B cell (primary cell): ENCODE data around the gene TMEM108. TPM values are rescaled to one million over a fixed set of nuclear protein-coding genes. Genes with fewer than 3 reads are reported as not detected.

Experiments used
- ATAC-seq: fragments of 200-7000 bp; cut with Tn5 transposase; one replicate; pipeline ENCODE4 v1.10.0; 2021; ENCODE audit warnings: low read depth, mild to moderate bottlenecking, moderate number of reproducible peaks, moderate library complexity
- CTCF ChIA-PET: fragments of 350-600 bp; sonication (Branson Sonifier 250); formaldehyde crosslinking; loops from one replicate; lab custom pipeline; 2021; ENCODE audit warnings: antibody characterized with exemption, inconsistent platforms; lab: Charles Lee
- POLR2A ChIA-PET: fragments of 350-600 bp; sonication (Branson Sonifier 250); formaldehyde crosslinking; loops from one replicate; lab custom pipeline; 2021; ENCODE audit warnings: antibody characterized with exemption; lab: Charles Lee
- DNase-seq: peaks from one replicate; pipeline ENCODE4 v3.0.0; 2013
- H2AFZ ChIP-seq: 2 replicates; pipeline ENCODE4 v1.6.1; 2012; ENCODE audit warnings: mild to moderate bottlenecking, low read depth, low read length; ENCODE audit not compliant: insufficient read depth, poor library complexity, severe bottlenecking
- H3K27ac ChIP-seq, 2 donors: 1 replicate in 1 of 2; 2 replicates in 1 of 2; pipeline ENCODE4 v1.5.1; 2012 to 2013; ENCODE audit warnings: low read length in 2 of 2, mild to moderate bottlenecking in 2 of 2, moderate library complexity in 1 of 2
- H3K27me3 ChIP-seq, 4 experiments: fragments of 200-600 bp in 1 of 4; sonication (generic) in 1 of 4; replicated peaks in 1 of 4; 1 replicate in 2 of 4; 2 replicates in 2 of 4; pipeline versions ENCODE4 v1.6.1 to v1.7.0; 2013 to 2016; ENCODE audit warnings: low read length in 3 of 4, mild to moderate bottlenecking in 2 of 4, mixed read lengths in 1 of 4, moderate library complexity in 1 of 4; ENCODE audit not compliant: insufficient read depth in 4 of 4, control insufficient read depth in 3 of 4; ENCODE audit errors: control extremely low read depth in 1 of 4
- H3K36me3 ChIP-seq, 2 experiments: replicated peaks in 1 of 2; 1 replicate in 1 of 2; 2 replicates in 1 of 2; pipeline versions ENCODE4 v1.6.1 to v1.7.1; 2013; ENCODE audit warnings: low read length in 1 of 2; ENCODE audit not compliant: insufficient read depth in 2 of 2, control insufficient read depth in 1 of 2; ENCODE audit errors: control extremely low read depth in 1 of 2, extremely low read depth in 1 of 2
- H3K4me1 ChIP-seq, 2 donors: fragments of 200-600 bp in 1 of 2; sonication (generic) in 1 of 2; 1 replicate in 1 of 2; 2 replicates in 1 of 2; pipeline versions ENCODE4 v1.5.1 to v1.6.1; 2013 to 2017; ENCODE audit warnings: low read length in 2 of 2; ENCODE audit not compliant: control insufficient read depth in 2 of 2, insufficient read depth in 2 of 2
- H3K4me2 ChIP-seq: replicated peaks from 2 replicates; pipeline ENCODE3; 2012; ENCODE audit warnings: mild to moderate bottlenecking, low read depth, low read length; ENCODE audit not compliant: poor library complexity, severe bottlenecking
- H3K4me3 ChIP-seq, 5 experiments: fragments of 200-600 bp in 1 of 5; sonication (generic) in 1 of 5; 1 replicate in 3 of 5; 2 replicates in 2 of 5; pipeline versions ENCODE4 v1.5.1 to v1.7.0; 2011 to 2016; ENCODE audit warnings: low read length in 4 of 5, mild to moderate bottlenecking in 4 of 5, low read depth in 2 of 5, control low read depth in 1 of 5, moderate library complexity in 1 of 5; ENCODE audit not compliant: insufficient read depth in 1 of 5; ENCODE audit errors: control extremely low read depth in 1 of 5, extremely low read depth in 1 of 5
- H3K79me2 ChIP-seq: fragments of 200-600 bp; sonication (generic); one replicate; pipeline ENCODE4 v1.6.0; 2016; ENCODE audit warnings: low read length; ENCODE audit not compliant: control insufficient read depth, insufficient read depth
- H3K9ac ChIP-seq: fragments of 200-600 bp; sonication (generic); 2 replicates; pipeline ENCODE4 v1.6.1; 2017; ENCODE audit warnings: mild to moderate bottlenecking, low read length, moderate library complexity
- H3K9me3 ChIP-seq, 3 donors: one replicate each; pipeline versions ENCODE4 v1.6.1 to v1.7.1; 2013; ENCODE audit warnings: low read length in 2 of 3; ENCODE audit not compliant: control insufficient read depth in 2 of 3, insufficient read depth in 1 of 3; ENCODE audit errors: control extremely low read depth in 1 of 3
- H4K20me1 ChIP-seq: 2 replicates; pipeline ENCODE4 v1.6.0; 2012; ENCODE audit warnings: mild to moderate bottlenecking, low read length; ENCODE audit not compliant: insufficient read depth, control insufficient read depth, poor library complexity, severe bottlenecking
- H3K27ac Mint-ChIP-seq: one replicate; pipeline ENCODE4 v1.8.0; 2021; ENCODE audit warnings: mixed read lengths
- H3K27me3 Mint-ChIP-seq: one replicate; pipeline ENCODE4 v1.8.0; 2021; ENCODE audit warnings: mixed read lengths
- H3K4me1 Mint-ChIP-seq: one replicate; pipeline ENCODE4 v1.8.0; 2021; ENCODE audit warnings: mixed read lengths
- H3K4me3 Mint-ChIP-seq: one replicate; pipeline ENCODE4 v1.8.0; 2021; ENCODE audit warnings: mixed read lengths
- H3K9me3 Mint-ChIP-seq: one replicate; pipeline ENCODE4 v1.8.0; 2022; ENCODE audit warnings: mixed read lengths; ENCODE audit not compliant: insufficient read depth
- CTCF ChIP-seq: fragments of 200-600 bp; IDR thresholded peaks from one replicate; pipeline ENCODE4 v1.8.0; 2022; ENCODE audit warnings: antibody characterized with exemption, mild to moderate bottlenecking
- EZH2 ChIP-seq: IDR thresholded peaks from 2 replicates; pipeline ENCODE4 v1.6.1; 2012; ENCODE audit warnings: borderline replicate concordance, low read depth, mild to moderate bottlenecking, moderate library complexity, low read length; ENCODE audit not compliant: insufficient read depth, poor library complexity, severe bottlenecking
- WGBS: methylation state at CpG from one replicate; pipeline ENCODE4 v1.1.5; 2013; ENCODE audit warnings: missing lambda C conversion rate; ENCODE audit not compliant: insufficient coverage; 5-methylcytosine and 5-hydroxymethylcytosine counted together
- intact Hi-C: fragments of 100-400 bp; cut with micrococcal nuclease; formaldehyde crosslinking; loops from one replicate; pipeline ENCODE4 v1.10.0; 2022
- polyA plus RNA-seq: library from polyadenylated mRNA; depleted of rRNA; stranded (reverse); fragments of >200 nt; gene quantifications from 2 replicates; pipeline ENCODE4 v1.2.3, GENCODE V29; 2012
- total RNA-seq, 2 donors: library from RNA; stranded (reverse); fragments of 120-200 nt in 1 of 2; gene quantifications; 1 replicate in 1 of 2; 2 replicates in 1 of 2; pipeline versions ENCODE4 v1.2.3 to v1.2.4, GENCODE V29; 2013 to 2022

Gene TMEM108
- total and polyA plus RNA-seq, 2 donors (not counting 1 experiment from before 2014, with no cell fraction given) = not detected

- intact Hi-C loops = no loop called here
- no peaks in the 10 kb centered on the region for H3K9me3 ChIP-seq
- Mint-ChIP-seq H3K4me3 (no peak overlapping the region), H3K27ac (no peak overlapping the region), H3K4me1 (no peaks in the 10 kb centered on the region), H3K27me3 (peaks cover 4% of the 10 kb centered on the region), H3K9me3 (no peaks in the 10 kb centered on the region)
- H3K4me1 ChIP-seq = no peaks in the 10 kb centered on the region
- H4K20me1 ChIP-seq = no peaks in the 10 kb centered on the region
- no peaks in the 10 kb centered on the region for H3K36me3 ChIP-seq
- 26% methylated on average over 6 of the region's 6 CpGs for WGBS
- no peak for DNase-seq
- no peaks in the 10 kb centered on the region for H3K79me2 ChIP-seq
- H3K4me3 ChIP-seq = no peak overlapping the region
- no peak overlapping the region for H3K27ac ChIP-seq
- ChIA-PET POLR2A (no interaction called here), CTCF (no interaction called here)
- H3K9ac ChIP-seq = no peak overlapping the region
- no peak overlapping the region for H2AFZ ChIP-seq
- TF ChIP-seq EZH2 = no peak
- TF ChIP-seq CTCF = no peak
- no peak overlapping the region for H3K4me2 ChIP-seq
- no peak for ATAC-seq
- no peaks in the 10 kb centered on the region for H3K27me3 ChIP-seq
Observed at GRCh38 chr3:133124511-133124910, 86.3 kb downstream of the TMEM108 start.

GRCh38 chr3:133125171-133125570 lies 87.0 kb downstream of the TMEM108 start:
- 100% methylated on average over 1 of the region's 4 CpGs for WGBS

More at GRCh38 chr3:133125171-133125570, 87.0 kb downstream of the TMEM108 start:
- Mint-ChIP-seq H3K27ac (no peak overlapping the region), H3K4me3 (no peak overlapping the region), H3K27me3 (peaks cover 4% of the 10 kb centered on the region), H3K4me1 (no peaks in the 10 kb centered on the region), H3K9me3 (no peaks in the 10 kb centered on the region)
- DNase-seq (no peak), ATAC-seq (no peak)
- Histone ChIP-seq H3K27ac (no peak overlapping the region), H4K20me1 (no peaks in the 10 kb centered on the region), H3K79me2 (no peaks in the 10 kb centered on the region), H3K36me3 (no peaks in the 10 kb centered on the region), H3K4me3 (no peak overlapping the region), H3K27me3 (no peaks in the 10 kb centered on the region), H3K9me3 (no peaks in the 10 kb centered on the region), H3K4me2 (no peak overlapping the region), H3K9ac (no peak overlapping the region), H2AFZ (no peak overlapping the region), H3K4me1 (no peaks in the 10 kb centered on the region)
- intact Hi-C loops = no loop called here
- ChIA-PET POLR2A (no interaction called here), CTCF (no interaction called here)
- TF ChIP-seq CTCF (no peak), EZH2 (no peak)
